ENCODE data around the gene CD22. TPM values are rescaled to one million over a fixed set of nuclear protein-coding genes. Genes with fewer than 3 reads are reported as not detected.

Gene CD22
- total and polyA plus RNA-seq, 7 donors: 0.11 to 3.2 (median 0.32) TPM

- Histone ChIP-seq H3K36me3 (ENCODE audit: insufficient read depth in 1 of 2, low read depth in 1 of 2) (no peaks in the 10 kb centered on the region), H3K4me3 (no peak overlapping the region), H3K27ac (no peak overlapping the region), H3K9me3 (no peaks in the 10 kb centered on the region), H3K27me3 (ENCODE audit: insufficient read depth in 3 of 3, low read length in 2 of 3) (peaks cover 0 to 40% (median 5%) of the 10 kb centered on the region in 3 donors), H3K4me1 (no peaks in the 10 kb centered on the region)
- WGBS, 3 donors: 55 to 60% (median 56%) methylated on average over 12 of the region's 12 CpGs
- intact Hi-C loops (cut with DNase I): no loop called here
- no peak for DNase-seq
- TF ChIP-seq CTCF (IDR thresholded peaks at IDR 0.05): no peak
- ATAC-seq: no peak
These were observed 3.8 kb downstream of the CD22 start for GRCh38 chr19:35332817-35333216.

DNA sequence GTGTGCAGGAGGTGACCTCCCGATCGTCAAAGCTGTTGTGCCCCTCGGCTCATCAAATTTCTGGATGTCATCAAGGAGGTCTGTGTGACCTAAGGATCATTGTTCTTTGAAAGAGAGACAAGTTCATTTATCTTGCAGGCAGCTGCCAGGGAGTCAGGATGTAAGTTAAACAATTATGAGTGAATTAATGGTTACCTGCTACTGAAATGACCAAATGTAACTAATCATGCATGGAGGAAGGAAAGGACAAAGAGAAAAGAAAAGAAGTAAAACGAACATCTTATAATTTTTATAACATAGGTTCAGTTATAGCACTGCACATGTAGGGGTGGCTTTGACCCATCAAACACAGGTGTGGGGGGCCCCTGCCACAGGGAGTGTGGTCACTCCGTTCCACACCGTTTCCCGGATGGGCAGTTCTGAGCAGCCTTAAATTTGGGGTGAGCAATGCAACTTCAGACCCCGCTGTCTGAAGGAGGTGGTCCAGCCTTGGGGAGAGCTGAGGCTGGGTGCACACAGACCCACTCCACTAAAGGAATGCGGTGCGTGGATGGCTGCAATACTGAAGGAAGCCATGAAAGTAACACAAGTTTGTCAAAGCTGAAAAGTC is 5.3 kb downstream of the CD22 start:
- intact Hi-C loops (cut with DNase I): no loop called here
- H3K9me3 ChIP-seq: no peaks in the 10 kb centered on the region
- no peak overlapping the region for H3K27ac ChIP-seq
- H3K36me3 ChIP-seq (ENCODE audit: insufficient read depth in 1 of 2, low read depth in 1 of 2): no peaks in the 10 kb centered on the region
- 67 to 78% (median 77%) methylated on average over 10 of the region's 10 CpGs for WGBS, 3 donors
- ATAC-seq (no peak), DNase-seq (no peak)
- H3K4me1 ChIP-seq: no peaks in the 10 kb centered on the region
- no peak for TF ChIP-seq CTCF (IDR thresholded peaks at IDR 0.05)
- H3K27me3 ChIP-seq (ENCODE audit: insufficient read depth in 3 of 3, low read length in 2 of 3): peaks cover 0 to 33% (median 7%) of the 10 kb centered on the region in 3 donors
- no peak overlapping the region for H3K4me3 ChIP-seq

DNA sequence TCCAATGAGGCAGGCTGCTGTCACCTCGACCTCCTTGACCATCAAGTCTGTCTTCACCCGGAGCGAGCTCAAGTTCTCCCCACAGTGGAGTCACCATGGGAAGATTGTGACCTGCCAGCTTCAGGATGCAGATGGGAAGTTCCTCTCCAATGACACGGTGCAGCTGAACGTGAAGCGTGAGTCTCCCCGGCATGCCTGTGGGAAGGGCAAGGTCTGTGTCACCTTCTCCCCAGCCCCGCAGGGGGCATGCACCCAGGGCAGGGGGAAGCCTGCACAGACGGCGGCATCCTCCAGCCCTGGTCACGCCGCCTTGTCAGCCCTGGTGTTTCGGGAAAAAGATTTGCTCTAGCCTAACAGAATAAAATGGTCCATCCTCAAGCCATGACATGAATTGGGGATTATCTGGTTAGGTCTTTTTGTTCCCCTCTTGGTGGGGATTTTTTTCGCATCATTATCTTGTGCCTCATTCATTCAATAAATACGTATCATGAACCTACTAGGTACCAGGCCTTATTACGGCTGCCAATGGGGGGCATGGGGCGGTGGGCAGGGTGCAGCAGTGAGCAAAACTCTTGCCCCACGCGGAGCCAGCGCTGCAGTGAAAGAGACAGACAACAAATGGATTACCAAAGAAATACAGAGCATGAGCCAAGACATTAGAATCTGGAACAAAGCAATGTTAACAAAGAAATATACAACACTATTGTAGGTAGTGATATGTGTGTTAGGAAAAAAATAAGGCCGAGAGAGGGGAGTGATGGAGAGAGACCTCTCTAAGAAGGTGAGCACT is 7.4 kb downstream of the CD22 start:
- peaks cover 0 to 15% (median 7%) of the 10 kb centered on the region in 3 donors for H3K27me3 ChIP-seq (ENCODE audit: insufficient read depth in 3 of 3, low read length in 2 of 3)
- no peak for DNase-seq

GRCh38 chr19:35337097-35337983 is 8.4 kb downstream of the CD22 start:
- DNase-seq (no peak), ATAC-seq (no peak)
- no peaks in the 10 kb centered on the region for H3K9me3 ChIP-seq
- no peak overlapping the region for H3K27ac ChIP-seq
- no peak for TF ChIP-seq CTCF (IDR thresholded peaks at IDR 0.05)
- intact Hi-C loops (cut with DNase I): no loop called here
- no peaks in the 10 kb centered on the region for H3K36me3 ChIP-seq (ENCODE audit: insufficient read depth in 1 of 2, low read depth in 1 of 2)
- WGBS, 3 donors: 71 to 75% (median 74%) methylated on average over 25 of the region's 25 CpGs
- peaks cover 0 to 7% (median 6%) of the 10 kb centered on the region in 3 donors for H3K27me3 ChIP-seq (ENCODE audit: insufficient read depth in 3 of 3, low read length in 2 of 3)
- H3K4me3 ChIP-seq: no peak overlapping the region
- H3K4me1 ChIP-seq: no peaks in the 10 kb centered on the region

More for the DNA sequence above, 7.4 kb downstream of the CD22 start:
- no peak overlapping the region for H3K4me3 ChIP-seq
- no peaks in the 10 kb centered on the region for H3K36me3 ChIP-seq (ENCODE audit: insufficient read depth in 1 of 2, low read depth in 1 of 2)
- 74 to 75% (median 75%) methylated on average over 21 of the region's 21 CpGs for WGBS, 3 donors
- H3K9me3 ChIP-seq: no peaks in the 10 kb centered on the region
- TF ChIP-seq CTCF (IDR thresholded peaks at IDR 0.05): no peak
- intact Hi-C loops (cut with DNase I): no loop called here
- H3K4me1 ChIP-seq: no peaks in the 10 kb centered on the region
- no peak for ATAC-seq
- H3K27ac ChIP-seq: no peak overlapping the region

All from psoas muscle (tissue), 8 donors.